Left lung (tissue), 10 donors: ENCODE measurements around the gene UST. TPM values are rescaled to one million over a fixed set of nuclear protein-coding genes. Genes with fewer than 3 reads are reported as not detected.
"Not testable (repeated sequence)": the region's sequence is repeated elsewhere in the genome, so short reads cannot be mapped to it uniquely, and the experiment has no call there.

Source experiments
- ATAC-seq: fragments of 200-7000 bp; cut with Tn5 transposase; one replicate; pipeline ENCODE4 v1.9.1; 2020; ENCODE audit warnings: moderate library complexity
- DNase-seq, 4 donors: peaks; one replicate each; pipeline ENCODE4 v3.0.0-alpha.2; 2013 to 2020
- H3K27ac ChIP-seq, 2 donors: fragments of 200-600 bp; sonication (generic) in 1 of 2; one replicate each; pipeline versions ENCODE4 v1.5.0 to v1.8.0; 2020 to 2021
- H3K27me3 ChIP-seq, 2 donors: fragments of 200-600 bp; sonication (generic) in 1 of 2; one replicate each; pipeline versions ENCODE4 v1.5.0 to v1.8.0; 2020 to 2021
- H3K36me3 ChIP-seq, 2 donors: fragments of 200-600 bp; sonication (generic) in 1 of 2; one replicate each; pipeline versions ENCODE4 v1.5.0 to v1.8.0; 2020 to 2021
- H3K4me1 ChIP-seq, 2 donors: fragments of 200-600 bp; one replicate each; pipeline ENCODE4 v1.8.0; 2021
- H3K4me3 ChIP-seq, 2 donors: fragments of 200-600 bp; sonication (generic) in 1 of 2; one replicate each; pipeline versions ENCODE4 v1.5.0 to v1.8.0; 2020 to 2021; ENCODE audit warnings: mild to moderate bottlenecking in 1 of 2
- H3K9me3 ChIP-seq, 2 donors: fragments of 200-600 bp; sonication (generic) in 1 of 2; one replicate each; pipeline versions ENCODE4 v1.5.0 to v1.8.0; 2020 to 2021
- intact Hi-C, 2 donors: fragments of 100-400 bp; cut with DNase I; formaldehyde crosslinking; loops; one replicate each; pipeline versions ENCODE4 v1.11.2 to v1.14.2; 2022
- polyA plus RNA-seq, 6 donors: library from polyadenylated mRNA; unstranded; fragments of 120-200 nt; gene quantifications; one replicate each; pipeline ENCODE4 v1.2.1, GENCODE V29; 2013; ENCODE audit not compliant: insufficient read length in 6 of 6
- total RNA-seq, 2 donors: library from RNA; stranded (reverse); fragmentation: NEBNext Ultra II Directional; extraction: Animal tissue kit (Norgen Biotek cat#: 25700); gene quantifications; one replicate each; pipeline ENCODE4 v1.2.1, GENCODE V29; 2021
- TF ChIP-seq, protein P1 (sequence below), 2 donors: fragments of 200-600 bp; sonication (generic) in 1 of 2; IDR thresholded peaks; one replicate each; pipeline versions ENCODE4 v1.5.0 to v1.8.0; 2021; ENCODE audit warnings: antibody characterized with exemption in 2 of 2
- donor health status: DM: no; HTN: yes; CAD: no.
- donor health status: DM: no; HTN: no; CAD: no.

The UST gene
- total and polyA plus RNA-seq, 8 donors = 7.4 to 17.0 (median 9.5) TPM

- Histone ChIP-seq H3K27ac (peak overlapping the region; percentile 39 to 60), H3K36me3 (no peaks in the 10 kb centered on the region), H3K4me1 (peaks cover 7 to 9% of the 10 kb centered on the region in 2 donors), H3K4me3 (no peak overlapping the region), H3K27me3 (no peaks in the 10 kb centered on the region), H3K9me3 (no peaks in the 10 kb centered on the region)
- TF ChIP-seq, protein P1, sequence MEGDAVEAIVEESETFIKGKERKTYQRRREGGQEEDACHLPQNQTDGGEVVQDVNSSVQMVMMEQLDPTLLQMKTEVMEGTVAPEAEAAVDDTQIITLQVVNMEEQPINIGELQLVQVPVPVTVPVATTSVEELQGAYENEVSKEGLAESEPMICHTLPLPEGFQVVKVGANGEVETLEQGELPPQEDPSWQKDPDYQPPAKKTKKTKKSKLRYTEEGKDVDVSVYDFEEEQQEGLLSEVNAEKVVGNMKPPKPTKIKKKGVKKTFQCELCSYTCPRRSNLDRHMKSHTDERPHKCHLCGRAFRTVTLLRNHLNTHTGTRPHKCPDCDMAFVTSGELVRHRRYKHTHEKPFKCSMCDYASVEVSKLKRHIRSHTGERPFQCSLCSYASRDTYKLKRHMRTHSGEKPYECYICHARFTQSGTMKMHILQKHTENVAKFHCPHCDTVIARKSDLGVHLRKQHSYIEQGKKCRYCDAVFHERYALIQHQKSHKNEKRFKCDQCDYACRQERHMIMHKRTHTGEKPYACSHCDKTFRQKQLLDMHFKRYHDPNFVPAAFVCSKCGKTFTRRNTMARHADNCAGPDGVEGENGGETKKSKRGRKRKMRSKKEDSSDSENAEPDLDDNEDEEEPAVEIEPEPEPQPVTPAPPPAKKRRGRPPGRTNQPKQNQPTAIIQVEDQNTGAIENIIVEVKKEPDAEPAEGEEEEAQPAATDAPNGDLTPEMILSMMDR (IDR thresholded peaks at IDR 0.05) = no peak
- ATAC-seq = peak; percentile 90
- DNase-seq = peak in 2 of 4 donors; percentile 50 to 77
- intact Hi-C loops = no loop called here
Observed at GRCh38 chr6:148771212-148771601, 24.4 kb downstream of the UST start.

GRCh38 chr6:148771896-148772554 is 25.2 kb downstream of the UST start:
- ATAC-seq = peak; percentile 3
- H3K27me3 ChIP-seq = no peaks in the 10 kb centered on the region
- peak overlapping the region; percentile 39 to 60 for H3K27ac ChIP-seq
- DNase-seq = no peak
- TF ChIP-seq, protein P1 (IDR thresholded peaks at IDR 0.05) = no peak
- H3K4me3 ChIP-seq = no peak overlapping the region
- peaks cover 8 to 18% of the 10 kb centered on the region in 2 donors for H3K4me1 ChIP-seq
- H3K9me3 ChIP-seq = no peaks in the 10 kb centered on the region
- intact Hi-C loops = no loop called here
- no peaks in the 10 kb centered on the region for H3K36me3 ChIP-seq

- TF ChIP-seq, protein P1 (IDR thresholded peaks at IDR 0.05) = no peak
- DNase-seq = no peak
- H3K9me3 ChIP-seq = no peaks in the 10 kb centered on the region
- H3K27me3 ChIP-seq = no peaks in the 10 kb centered on the region
- peaks cover 8 to 30% of the 10 kb centered on the region in 2 donors for H3K4me1 ChIP-seq
- H3K27ac ChIP-seq = no peak overlapping the region
- no peak overlapping the region for H3K4me3 ChIP-seq
- no peak for ATAC-seq
- no peaks in the 10 kb centered on the region for H3K36me3 ChIP-seq
- intact Hi-C loops = no loop called here
Observed at GRCh38 chr6:148775161-148775560, 28.3 kb downstream of the UST start.

DNA sequence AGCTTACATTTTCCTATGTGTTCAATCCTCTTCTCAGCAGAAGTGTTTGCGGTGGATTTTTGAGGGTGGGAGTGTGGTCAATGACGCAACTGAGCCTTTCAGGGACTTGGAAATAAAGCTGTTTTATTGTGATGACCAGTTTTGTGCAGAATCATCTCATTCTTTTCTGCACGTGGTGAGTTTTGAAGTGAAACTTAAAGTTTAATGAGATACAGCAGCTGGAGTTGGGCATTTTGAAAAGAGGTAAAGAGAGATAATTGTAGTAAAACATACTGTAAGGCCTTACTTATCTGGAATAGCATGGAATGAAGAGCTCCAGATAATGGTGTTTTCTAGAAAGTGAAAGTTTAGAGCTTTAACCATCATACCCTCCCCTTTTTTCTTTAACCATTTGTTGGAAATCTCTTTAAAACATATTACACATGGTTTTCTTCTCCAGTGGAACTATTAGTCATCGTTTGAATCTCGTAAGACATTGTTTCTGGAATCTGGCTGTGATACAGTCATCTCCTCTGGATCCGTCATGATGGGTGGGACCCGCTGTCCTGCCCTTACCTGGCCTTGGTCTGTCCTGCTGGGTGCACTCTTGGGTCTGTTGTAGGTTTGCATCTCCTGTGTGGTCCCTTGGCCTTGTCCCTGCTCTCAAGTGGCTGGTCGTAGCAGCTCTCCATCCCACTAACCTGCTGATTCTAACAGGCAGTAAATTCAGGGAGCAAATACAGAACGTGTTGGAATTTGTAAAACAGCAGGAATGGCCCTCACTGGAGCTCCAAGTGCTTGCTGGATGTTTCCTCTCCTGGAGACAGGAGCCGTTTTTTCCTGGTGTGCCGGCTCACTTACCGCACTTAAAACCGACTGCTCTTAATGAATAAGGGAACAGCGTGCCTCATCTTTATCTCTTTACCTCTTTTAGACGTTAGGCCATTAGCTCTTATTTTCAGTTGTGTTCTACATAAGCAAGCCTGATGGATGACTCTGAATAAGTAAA is 29.8 kb downstream of the UST start:
- no peaks in the 10 kb centered on the region for H3K36me3 ChIP-seq
- ATAC-seq (peak; percentile 24), DNase-seq (no peak)
- peak overlapping the region in 1 of 2 donors; percentile 67 for H3K27ac ChIP-seq
- peaks cover 5 to 25% of the 10 kb centered on the region in 2 donors for H3K4me1 ChIP-seq
- H3K27me3 ChIP-seq = no peaks in the 10 kb centered on the region
- intact Hi-C loops = no loop called here
- TF ChIP-seq, protein P1 (IDR thresholded peaks at IDR 0.05) = no peak
- no peak overlapping the region for H3K4me3 ChIP-seq
- H3K9me3 ChIP-seq = no peaks in the 10 kb centered on the region

- Histone ChIP-seq H3K36me3 (no peaks in the 10 kb centered on the region), H3K4me3 (no peak overlapping the region), H3K4me1 (peaks cover 5 to 25% of the 10 kb centered on the region in 2 donors), H3K27me3 (no peaks in the 10 kb centered on the region), H3K27ac (no peak overlapping the region), H3K9me3 (no peaks in the 10 kb centered on the region)
- TF ChIP-seq, protein P1 (IDR thresholded peaks at IDR 0.05) = no peak
- ATAC-seq (peak; percentile 66), DNase-seq (peak in 1 of 4 donors; percentile 48)
- intact Hi-C loops = no loop called here
Observed at GRCh38 chr6:148779142-148779562, 32.3 kb downstream of the UST start.

DNA sequence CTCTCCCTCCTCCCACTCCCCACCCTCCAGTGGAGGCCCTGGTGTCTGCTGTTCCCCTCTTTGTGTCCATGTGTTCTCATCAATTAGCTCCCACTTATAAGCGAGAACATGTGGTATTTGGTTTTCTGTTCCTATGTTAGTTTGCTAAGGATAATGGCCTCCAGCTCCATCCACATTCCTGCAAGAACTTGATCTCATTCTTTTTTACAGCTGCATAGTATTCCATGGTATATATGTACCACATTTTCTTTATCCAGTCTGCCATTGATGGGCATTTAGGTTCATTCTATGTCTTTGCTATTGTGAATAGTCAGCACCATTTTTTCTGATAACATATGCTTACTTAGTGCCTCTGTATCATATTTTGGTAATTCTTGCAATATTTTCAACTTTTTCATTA is 33.6 kb downstream of the UST start:
- DNase-seq, H3K9me3 ChIP-seq, H3K27me3 ChIP-seq, H3K36me3 ChIP-seq, intact Hi-C loops, H3K4me3 ChIP-seq, H3K27ac ChIP-seq, ATAC-seq: not testable (repeated sequence)
- peaks cover 5 to 25% of the 10 kb centered on the region in 2 donors for H3K4me1 ChIP-seq
